ENCODE measurements around the gene TEDC1.

- TF ChIP-seq CTCF (IDR thresholded peaks at IDR 0.05) (no peak), POLR2A (IDR thresholded peaks at IDR 0.05) (no peak)
Observed at GRCh38 chr14:105449276-105450122, 41.5 kb upstream of the TEDC1 start.
